ENCODE data around the gene JCAD. TPM values are rescaled to one million over a fixed set of nuclear protein-coding genes. Genes with fewer than 3 reads are reported as not detected.
A peak's percentile ranks its signal among the peaks of the same experiment; 100 is the strongest.

JCAD gene
- total and polyA plus RNA-seq, 11 donors = 10.4 to 51.7 (median 21.8) TPM

GRCh38 chr10:30039567-30039966 lies 19.8 kb downstream of the JCAD start:
- Histone ChIP-seq H3K4me1 (peaks cover 0 to 95% (median 62%) of the 10 kb centered on the region in 12 donors), H3K9me3 (no peaks in the 10 kb centered on the region), H3K27ac (peak overlapping the region; percentile 37 to 81 (median 66)), H3K4me3 (no peak overlapping the region), H3K36me3 (peaks cover 0 to 39% (median 0%) of the 10 kb centered on the region in 9 donors), H3K27me3 (peaks cover 0 to 55% (median 0%) of the 10 kb centered on the region in 9 donors)
- TF ChIP-seq POLR2A (IDR thresholded peaks at IDR 0.05) = no peak
- no peak for TF ChIP-seq CTCF (IDR thresholded peaks at IDR 0.05)
- DNase-seq = no peak
- peak in 2 of 4 donors; percentile 28 to 44 for ATAC-seq
- 58 to 63% (median 59%) methylated on average over 14 of the region's 14 CpGs for WGBS, 4 donors
- intact Hi-C loops (cut with DNase I) = loop anchor here in 1 of 10 donors (10.0 kb wide), 1 partner anchor 145 kb away; no protein-coding TSS in a partner anchor

GRCh38 chr10:30038781-30039536 lies 20.4 kb downstream of the JCAD start:
- ATAC-seq (peak in 2 of 4 donors; percentile 28 to 66), DNase-seq (peak in 1 of 5 donors; percentile 50)
- Histone ChIP-seq H3K27me3 (peaks cover 0 to 57% (median 0%) of the 10 kb centered on the region in 9 donors), H3K4me3 (no peak overlapping the region), H3K27ac (peak overlapping the region; percentile 8 to 81 (median 66)), H3K36me3 (peaks cover 0 to 33% (median 0%) of the 10 kb centered on the region in 9 donors), H3K4me1 (peaks cover 0 to 90% (median 62%) of the 10 kb centered on the region in 12 donors), H3K9me3 (no peaks in the 10 kb centered on the region)
- intact Hi-C loops (cut with DNase I) = loop anchor here in 1 of 10 donors (10.0 kb wide), 1 partner anchor 146 kb away; no protein-coding TSS in a partner anchor
- TF ChIP-seq CTCF (IDR thresholded peaks at IDR 0.05) (no peak), POLR2A (IDR thresholded peaks at IDR 0.05) (no peak)
- 57 to 69% (median 63%) methylated on average over 12 of the region's 12 CpGs for WGBS, 4 donors

GRCh38 chr10:30037620-30038336 lies 21.6 kb downstream of the JCAD start:
- Histone ChIP-seq H3K9me3 (no peaks in the 10 kb centered on the region), H3K4me3 (no peak overlapping the region), H3K27ac (no peak overlapping the region), H3K4me1 (peaks cover 0 to 79% (median 50%) of the 10 kb centered on the region in 12 donors), H3K36me3 (peaks cover 0 to 40% (median 0%) of the 10 kb centered on the region in 9 donors), H3K27me3 (peaks cover 0 to 62% (median 0%) of the 10 kb centered on the region in 9 donors)
- WGBS, 4 donors = 61 to 72% (median 65%) methylated on average over 10 of the region's 10 CpGs
- TF ChIP-seq CTCF (IDR thresholded peaks at IDR 0.05) (no peak), POLR2A (IDR thresholded peaks at IDR 0.05) (no peak)
- ATAC-seq (no peak), DNase-seq (no peak)
- intact Hi-C loops (cut with DNase I) = loop anchor here in 1 of 10 donors (10.0 kb wide), 1 partner anchor 147 kb away; no protein-coding TSS in a partner anchor
